SKM-1 (cell line): ENCODE measurements around the gene MEIS2.

Experiments
- DNase-seq: peaks from one replicate; lab custom pipeline; 2025; ENCODE audit not compliant: unreplicated experiment; lab: John Stamatoyannopoulos, UW

The MEIS2 gene

GRCh38 chr15:37077623-37078351, 22.6 kb downstream of the MEIS2 start:
- no peak for DNase-seq

GRCh38 chr15:37076543-37076942, 23.8 kb downstream of the MEIS2 start:
- DNase-seq: no peak

GRCh38 chr15:37075777-37076176, 24.6 kb downstream of the MEIS2 start:
- DNase-seq: no peak

- no peak for DNase-seq
Measured at GRCh38 chr15:37072181-37072580, 28.2 kb downstream of the MEIS2 start.

GRCh38 chr15:37071134-37071533, 29.2 kb downstream of the MEIS2 start:
- no peak for DNase-seq

- no peak for DNase-seq
Measured at GRCh38 chr15:37070686-37071085, 29.7 kb downstream of the MEIS2 start.

GRCh38 chr15:37061996-37062395, 38.4 kb downstream of the MEIS2 start:
- no peak for DNase-seq

GRCh38 chr15:37059086-37059485, 41.3 kb downstream of the MEIS2 start:
- no peak for DNase-seq

- no peak for DNase-seq
Measured at GRCh38 chr15:37058316-37058985, 41.9 kb downstream of the MEIS2 start.

GRCh38 chr15:37057831-37058230, 42.5 kb downstream of the MEIS2 start:
- no peak for DNase-seq

GRCh38 chr15:37057256-37057655, 43.1 kb downstream of the MEIS2 start:
- no peak for DNase-seq

- DNase-seq: no peak
Measured at GRCh38 chr15:37056177-37057121, 43.9 kb downstream of the MEIS2 start.

- DNase-seq: no peak
Measured at GRCh38 chr15:37055481-37055880, 44.9 kb downstream of the MEIS2 start.

- no peak for DNase-seq
Measured at GRCh38 chr15:37054336-37054735, 46.0 kb downstream of the MEIS2 start.

GRCh38 chr15:37053166-37053565, 47.2 kb downstream of the MEIS2 start:
- no peak for DNase-seq

GRCh38 chr15:37050345-37050744, 50.0 kb downstream of the MEIS2 start:
- DNase-seq: no peak

- DNase-seq: no peak
Measured at GRCh38 chr15:37046876-37047614, 53.3 kb downstream of the MEIS2 start.

GRCh38 chr15:37045859-37046740, 54.2 kb downstream of the MEIS2 start:
- no peak for DNase-seq

GRCh38 chr15:37044915-37045648, 55.3 kb downstream of the MEIS2 start:
- DNase-seq: no peak
